AG04449 (cell line): ENCODE results near the gene KCNA5.

ENCODE experiments used
- CTCF ChIA-PET: fragments of 350-600 bp; formaldehyde crosslinking; extraction: SDS; loops from one replicate; lab custom pipeline; 2021; ENCODE audit warnings: antibody characterized with exemption; lab: Yijun Ruan, JAX
- POLR2A ChIA-PET: fragments of 400-600, 350-600 bp; formaldehyde crosslinking; extraction: SDS; loops from one replicate; lab custom pipeline; 2020; ENCODE audit warnings: antibody characterized with exemption, inconsistent platforms; lab: Yijun Ruan, JAX
- DNase-seq: peaks from one replicate; pipeline ENCODE4 v3.0.0-alpha.2; 2010; ENCODE audit warnings: low read depth, low spot score
- H3K4me3 ChIP-seq: 2 replicates; pipeline ENCODE4 v1.5.1; 2011; ENCODE audit warnings: low read depth, mild to moderate bottlenecking, control low read depth, low read length
- CTCF ChIP-seq: IDR thresholded peaks from one replicate; pipeline ENCODE4 v1.5.1; 2011; ENCODE audit warnings: mild to moderate bottlenecking, moderate library complexity, low read length, control low read depth, inconsistent platforms; ENCODE audit not compliant: insufficient read depth; ENCODE audit errors: missing control alignments

KCNA5 gene

GRCh38 chr12:5030066-5030465, 13.6 kb upstream of the KCNA5 start:
- CTCF ChIA-PET = interaction anchor here (0.9 to 2.7 kb wide), 2 partner anchors 9 to 54 kb away, joined by 3 to 25 read pairs; no protein-coding TSS in a partner anchor
- no peak for TF ChIP-seq CTCF
- POLR2A ChIA-PET = no interaction called here
- no peak overlapping the region for H3K4me3 ChIP-seq
- DNase-seq = no peak

- no peak for DNase-seq
- POLR2A ChIA-PET = no interaction called here
- no peak overlapping the region for H3K4me3 ChIP-seq
- CTCF ChIA-PET = interaction anchor here (1.2 to 2.7 kb wide), 2 partner anchors 10 to 13 kb away, joined by 3 to 25 read pairs; no protein-coding TSS in a partner anchor
- TF ChIP-seq CTCF = no peak
Measured at GRCh38 chr12:5031242-5031641, 12.4 kb upstream of the KCNA5 start.

- no peak overlapping the region for H3K4me3 ChIP-seq
- CTCF ChIA-PET = interaction anchor here (1.2 to 2.7 kb wide), 3 partner anchors 11 to 177 kb away, joined by 3 to 25 read pairs (median 7); no protein-coding TSS in a partner anchor
- DNase-seq = no peak
- TF ChIP-seq CTCF = no peak
- POLR2A ChIA-PET = no interaction called here
Measured at GRCh38 chr12:5031958-5032357, 11.7 kb upstream of the KCNA5 start.

GRCh38 chr12:5032821-5033220, 10.9 kb upstream of the KCNA5 start:
- ChIA-PET POLR2A (no interaction called here), CTCF (interaction anchor here (1.8 to 3.6 kb wide), 3 partner anchors 9 to 177 kb away, joined by 7 to 24 read pairs (median 10); no protein-coding TSS in a partner anchor)
- no peak for TF ChIP-seq CTCF
- H3K4me3 ChIP-seq = no peak overlapping the region
- DNase-seq = no peak

- ChIA-PET POLR2A (no interaction called here), CTCF (interaction anchor here (1.0 to 3.6 kb wide), 8 partner anchors 10 to 409 kb away, joined by 3 to 24 read pairs (median 3); no protein-coding TSS in a partner anchor)
- no peak for DNase-seq
- no peak for TF ChIP-seq CTCF
- no peak overlapping the region for H3K4me3 ChIP-seq
Measured at GRCh38 chr12:5033883-5034282, 9.8 kb upstream of the KCNA5 start.

GRCh38 chr12:5034603-5035002, 9.1 kb upstream of the KCNA5 start:
- ChIA-PET CTCF (interaction anchor here (0.8 to 3.6 kb wide), 6 partner anchors 11 to 187 kb away, joined by 3 to 24 read pairs (median 3); no protein-coding TSS in a partner anchor), POLR2A (no interaction called here)
- no peak overlapping the region for H3K4me3 ChIP-seq
- DNase-seq = no peak
- TF ChIP-seq CTCF = no peak
